HS-5 (cell line): ENCODE measurements around the gene BAX.
A peak's percentile ranks its signal among the peaks of the same experiment; 100 is the strongest.
"Not testable (repeated sequence)": the region's sequence is repeated elsewhere in the genome, so short reads cannot be mapped to it uniquely, and the experiment has no call there.

Experiments
- DNase-seq: peaks from one replicate; pipeline ENCODE4 v3.0.0-alpha.2; 2012; ENCODE audit warnings: low read depth

Gene BAX

GRCh38 chr19:48954595-48955307, at the start of gene BAX:
Gene BAX, plus strand, starts transcription at chr19:48954875. Its CDS starts 54 bp downstream, at chr19:48954929.
- DNase-seq = peak; percentile 83

- DNase-seq = no peak
Observed at GRCh38 chr19:48905664-48906063, 49.0 kb upstream of the BAX start.

- no peak for DNase-seq
Observed at GRCh38 chr19:48906324-48906723, 48.4 kb upstream of the BAX start.

GRCh38 chr19:48907671-48908070, 47.0 kb upstream of the BAX start:
- no peak for DNase-seq

GRCh38 chr19:48909424-48910077, 45.1 kb upstream of the BAX start:
- not testable (repeated sequence) for DNase-seq

- DNase-seq = no peak
Observed at GRCh38 chr19:48910803-48911202, 43.9 kb upstream of the BAX start.

- DNase-seq = no peak
Observed at GRCh38 chr19:48913114-48913889, 41.4 kb upstream of the BAX start.

- DNase-seq = no peak
Observed at GRCh38 chr19:48914181-48914580, 40.5 kb upstream of the BAX start.

- no peak for DNase-seq
Observed at GRCh38 chr19:48915757-48916156, 38.9 kb upstream of the BAX start.

GRCh38 chr19:48918071-48918470, 36.6 kb upstream of the BAX start:
- no peak for DNase-seq

GRCh38 chr19:48918801-48919247, 35.9 kb upstream of the BAX start:
- DNase-seq = no peak

- not testable (repeated sequence) for DNase-seq
Observed at GRCh38 chr19:48919271-48919670, 35.4 kb upstream of the BAX start.

- no peak for DNase-seq
Observed at GRCh38 chr19:48920949-48921348, 33.7 kb upstream of the BAX start.

GRCh38 chr19:48921721-48922500, 32.8 kb upstream of the BAX start:
- DNase-seq = no peak

GRCh38 chr19:48922548-48923490, 31.9 kb upstream of the BAX start:
- no peak for DNase-seq

- DNase-seq = no peak
Observed at GRCh38 chr19:48925240-48925843, 29.3 kb upstream of the BAX start.

- not testable (repeated sequence) for DNase-seq
Observed at GRCh38 chr19:48925890-48926289, 28.8 kb upstream of the BAX start.

GRCh38 chr19:48926909-48927308, 27.8 kb upstream of the BAX start:
- DNase-seq = peak; percentile 87

GRCh38 chr19:48927692-48928091, 27.0 kb upstream of the BAX start:
- DNase-seq = not testable (repeated sequence)
